GM21576 (cell line): Measurements from ENCODE around the gene FAM89A.
A peak's percentile ranks its signal among the peaks of the same experiment; 100 is the strongest.

Experiments used
- ATAC-seq: cut with Tn5 transposase; IDR thresholded peaks from one replicate; pipeline ENCODE4 v1.9.1; 2021; ENCODE audit warnings: mild to moderate bottlenecking, moderate library complexity; ENCODE audit not compliant: unreplicated experiment

The FAM89A gene

GRCh38 chr1:231040019-231040799, at the start of gene FAM89A:
TSS of gene FAM89A (minus strand) at chr1:231040254. CDS start at chr1:231040211, 43 bp downstream.
- peak; percentile 61 for ATAC-seq

GRCh38 chr1:231084353-231084752, 44.3 kb upstream of the FAM89A start:
- ATAC-seq = no peak

- no peak for ATAC-seq
Observed at GRCh38 chr1:231079163-231079562, 39.1 kb upstream of the FAM89A start.

- ATAC-seq = no peak
Observed at GRCh38 chr1:231078250-231078649, 38.2 kb upstream of the FAM89A start.

- no peak for ATAC-seq
Observed at GRCh38 chr1:231076802-231077201, 36.7 kb upstream of the FAM89A start.

GRCh38 chr1:231075497-231075896, 35.4 kb upstream of the FAM89A start:
- ATAC-seq = no peak

GRCh38 chr1:231075020-231075419, 35.0 kb upstream of the FAM89A start:
- ATAC-seq = no peak

- ATAC-seq = no peak
Observed at GRCh38 chr1:231074046-231074445, 34.0 kb upstream of the FAM89A start.

GRCh38 chr1:231073331-231073730, 33.3 kb upstream of the FAM89A start:
- no peak for ATAC-seq

- ATAC-seq = no peak
Observed at GRCh38 chr1:231072502-231073094, 32.5 kb upstream of the FAM89A start.

GRCh38 chr1:231072041-231072440, 32.0 kb upstream of the FAM89A start:
- no peak for ATAC-seq

- no peak for ATAC-seq
Observed at GRCh38 chr1:231070758-231071444, 30.8 kb upstream of the FAM89A start.

- ATAC-seq = no peak
Observed at GRCh38 chr1:231069333-231069732, 29.3 kb upstream of the FAM89A start.

GRCh38 chr1:231068762-231069161, 28.7 kb upstream of the FAM89A start:
- ATAC-seq = no peak

- ATAC-seq = no peak
Observed at GRCh38 chr1:231065510-231066241, 25.6 kb upstream of the FAM89A start.

- ATAC-seq = no peak
Observed at GRCh38 chr1:231064418-231064817, 24.4 kb upstream of the FAM89A start.

GRCh38 chr1:231063331-231063730, 23.3 kb upstream of the FAM89A start:
- no peak for ATAC-seq

- no peak for ATAC-seq
Observed at GRCh38 chr1:231062500-231063270, 22.6 kb upstream of the FAM89A start.

- no peak for ATAC-seq
Observed at GRCh38 chr1:231059566-231060193, 19.6 kb upstream of the FAM89A start.
